ENCODE measurements around the gene CAMSAP2.

DNA sequence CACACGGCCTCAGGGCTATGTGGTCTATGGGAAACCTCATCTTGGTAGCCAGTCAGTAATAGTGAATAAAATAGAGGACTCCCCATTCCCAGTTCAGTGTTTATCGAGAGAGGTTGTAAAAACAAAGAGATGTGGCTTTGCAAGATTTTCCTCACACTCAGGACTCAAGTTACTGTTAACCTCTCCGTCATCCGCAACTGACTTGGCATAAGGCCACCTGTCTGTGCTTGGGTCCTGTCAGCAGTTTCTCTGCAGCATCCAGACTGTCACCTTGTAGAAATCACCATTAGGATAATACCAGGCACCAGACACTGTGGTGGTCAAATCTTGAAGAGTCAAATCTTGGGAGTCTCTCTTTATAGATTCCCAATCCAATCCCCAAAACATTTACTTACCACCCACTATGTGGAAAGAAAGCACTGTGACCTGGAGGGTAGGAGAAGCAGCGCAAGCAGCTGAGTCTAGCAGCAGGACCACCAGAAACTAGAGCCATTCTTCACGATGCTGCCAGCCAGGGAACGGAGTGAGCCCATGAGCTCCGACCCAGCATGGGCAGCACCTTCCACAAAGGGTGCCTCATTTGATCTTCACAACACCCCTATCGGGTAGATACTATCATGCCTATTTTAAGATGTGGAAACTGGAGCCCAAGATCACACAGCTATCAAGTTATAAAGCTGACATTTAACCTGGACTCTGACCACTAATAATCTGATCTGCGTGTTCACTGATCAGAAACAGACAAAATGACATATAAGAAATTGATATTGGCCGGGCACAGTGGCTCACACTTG is 128.5 kb downstream of the CAMSAP2 start:
- no peak for TF ChIP-seq RAD21 (IDR thresholded peaks at IDR 0.05 in 1 of 2, conservative IDR thresholded peaks at IDR 0.05 in 1 of 2; ENCODE audit: low read depth in 2 of 2, low read length in 2 of 2)
- no peak for TF ChIP-seq POLR2A (IDR thresholded peaks at IDR 0.05; ENCODE audit: control extremely low read depth in 1 of 2, low read depth in 2 of 2, low read length in 2 of 2)
- TF ChIP-seq, protein P1, sequence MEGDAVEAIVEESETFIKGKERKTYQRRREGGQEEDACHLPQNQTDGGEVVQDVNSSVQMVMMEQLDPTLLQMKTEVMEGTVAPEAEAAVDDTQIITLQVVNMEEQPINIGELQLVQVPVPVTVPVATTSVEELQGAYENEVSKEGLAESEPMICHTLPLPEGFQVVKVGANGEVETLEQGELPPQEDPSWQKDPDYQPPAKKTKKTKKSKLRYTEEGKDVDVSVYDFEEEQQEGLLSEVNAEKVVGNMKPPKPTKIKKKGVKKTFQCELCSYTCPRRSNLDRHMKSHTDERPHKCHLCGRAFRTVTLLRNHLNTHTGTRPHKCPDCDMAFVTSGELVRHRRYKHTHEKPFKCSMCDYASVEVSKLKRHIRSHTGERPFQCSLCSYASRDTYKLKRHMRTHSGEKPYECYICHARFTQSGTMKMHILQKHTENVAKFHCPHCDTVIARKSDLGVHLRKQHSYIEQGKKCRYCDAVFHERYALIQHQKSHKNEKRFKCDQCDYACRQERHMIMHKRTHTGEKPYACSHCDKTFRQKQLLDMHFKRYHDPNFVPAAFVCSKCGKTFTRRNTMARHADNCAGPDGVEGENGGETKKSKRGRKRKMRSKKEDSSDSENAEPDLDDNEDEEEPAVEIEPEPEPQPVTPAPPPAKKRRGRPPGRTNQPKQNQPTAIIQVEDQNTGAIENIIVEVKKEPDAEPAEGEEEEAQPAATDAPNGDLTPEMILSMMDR (IDR thresholded peaks at IDR 0.05; ENCODE audit: control extremely low read depth in 1 of 3, insufficient read depth in 1 of 3, low read depth in 1 of 3, low read length in 3 of 3): no peak
- TF ChIP-seq ASH2L (IDR thresholded peaks at IDR 0.05; ENCODE audit: low read length): no peak
- TF ChIP-seq JUN (IDR thresholded peaks at IDR 0.05; ENCODE audit: low read depth, low read length): no peak
- TF ChIP-seq, protein P2, sequence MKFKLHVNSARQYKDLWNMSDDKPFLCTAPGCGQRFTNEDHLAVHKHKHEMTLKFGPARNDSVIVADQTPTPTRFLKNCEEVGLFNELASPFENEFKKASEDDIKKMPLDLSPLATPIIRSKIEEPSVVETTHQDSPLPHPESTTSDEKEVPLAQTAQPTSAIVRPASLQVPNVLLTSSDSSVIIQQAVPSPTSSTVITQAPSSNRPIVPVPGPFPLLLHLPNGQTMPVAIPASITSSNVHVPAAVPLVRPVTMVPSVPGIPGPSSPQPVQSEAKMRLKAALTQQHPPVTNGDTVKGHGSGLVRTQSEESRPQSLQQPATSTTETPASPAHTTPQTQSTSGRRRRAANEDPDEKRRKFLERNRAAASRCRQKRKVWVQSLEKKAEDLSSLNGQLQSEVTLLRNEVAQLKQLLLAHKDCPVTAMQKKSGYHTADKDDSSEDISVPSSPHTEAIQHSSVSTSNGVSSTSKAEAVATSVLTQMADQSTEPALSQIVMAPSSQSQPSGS (IDR thresholded peaks at IDR 0.05; ENCODE audit: low read length): no peak
- TF ChIP-seq BRCA1 (IDR thresholded peaks at IDR 0.05; ENCODE audit: low read depth, low read length): no peak
- TF ChIP-seq NRF1 (IDR thresholded peaks at IDR 0.05; ENCODE audit: low read depth, low read length): no peak
- TF ChIP-seq, protein P3, sequence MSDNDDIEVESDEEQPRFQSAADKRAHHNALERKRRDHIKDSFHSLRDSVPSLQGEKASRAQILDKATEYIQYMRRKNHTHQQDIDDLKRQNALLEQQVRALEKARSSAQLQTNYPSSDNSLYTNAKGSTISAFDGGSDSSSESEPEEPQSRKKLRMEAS (IDR thresholded peaks at IDR 0.05): no peak
- TF ChIP-seq POLR2AphosphoS5 (IDR thresholded peaks at IDR 0.05; ENCODE audit: low read depth, low read length): no peak
- no peak for TF ChIP-seq GTF2F1 (IDR thresholded peaks at IDR 0.05; ENCODE audit: borderline replicate concordance, low read depth, low read length)
